Measurements from ENCODE around the gene ACTN1. TPM values are rescaled to one million over a fixed set of nuclear protein-coding genes. Genes with fewer than 3 reads are reported as not detected.
A peak's percentile ranks its signal among the peaks of the same experiment; 100 is the strongest.

ACTN1 gene
- polyA plus RNA-seq, 1 experiment = 641 TPM

GRCh38 chr14:68931474-68932051, 47.5 kb downstream of the ACTN1 start:
- ChIA-PET POLR2A (interaction anchor here (0.6 to 0.9 kb wide), 8 partner anchors 10 to 406 kb away, joined by 3 to 9 read pairs (median 3); partner anchors contain the start of gene ACTN1), CTCF (interaction anchor here (0.6 to 1.6 kb wide), 7 partner anchors 10 to 310 kb away, joined by 3 to 6 read pairs (median 3); no protein-coding TSS in a partner anchor)
- no peak for DNase-seq (ENCODE audit: low read depth, low spot score)
- Histone ChIP-seq H3K27me3 (ENCODE audit: control insufficient read depth, insufficient read depth, low read length) (no peaks in the 10 kb centered on the region), H3K4me3 (ENCODE audit: low read depth, low read length) (no peak overlapping the region), H3K27ac (ENCODE audit: low read depth, low read length) (no peak overlapping the region), H3K9me3 (ENCODE audit: control insufficient read depth, insufficient read depth, low read length) (no peaks in the 10 kb centered on the region; the same call in none of the 2 replicates)
- TF ChIP-seq CTCF (IDR thresholded peaks at IDR 0.05; ENCODE audit: low read depth, low read length) = no peak

- Histone ChIP-seq H3K27ac (ENCODE audit: low read depth, low read length) (peak overlapping the region; percentile 11), H3K27me3 (ENCODE audit: control insufficient read depth, insufficient read depth, low read length) (no peaks in the 10 kb centered on the region), H3K9me3 (ENCODE audit: control insufficient read depth, insufficient read depth, low read length) (peaks cover 4% of the 10 kb centered on the region), H3K4me3 (ENCODE audit: low read depth, low read length) (no peak overlapping the region)
- CTCF ChIA-PET = interaction anchor here (1.0 to 1.6 kb wide), 2 partner anchors 11 to 18 kb away, joined by 3 to 6 read pairs; no protein-coding TSS in a partner anchor
- POLR2A ChIA-PET = interaction anchor here (1.0 kb wide), 1 partner anchor 9 kb away, joined by 3 read pairs; no protein-coding TSS in a partner anchor
- DNase-seq (ENCODE audit: low read depth, low spot score) = no peak
- no peak for TF ChIP-seq CTCF (IDR thresholded peaks at IDR 0.05; ENCODE audit: low read depth, low read length)
Measured at GRCh38 chr14:68931063-68931462, 48.0 kb downstream of the ACTN1 start.

GRCh38 chr14:68929623-68930307, 49.3 kb downstream of the ACTN1 start:
- no peak overlapping the region for H3K27ac ChIP-seq (ENCODE audit: low read depth, low read length)
- ChIA-PET CTCF (interaction anchor here (1.0 kb wide), 1 partner anchor 19 kb away, joined by 5 read pairs; no protein-coding TSS in a partner anchor), POLR2A (interaction anchor here (0.9 kb wide), 1 partner anchor 22 kb away, joined by 3 read pairs; no protein-coding TSS in a partner anchor)
- no peak for DNase-seq (ENCODE audit: low read depth, low spot score)
- H3K9me3 ChIP-seq (ENCODE audit: control insufficient read depth, insufficient read depth, low read length) = peaks cover 5% of the 10 kb centered on the region
- H3K27me3 ChIP-seq (ENCODE audit: control insufficient read depth, insufficient read depth, low read length) = no peaks in the 10 kb centered on the region
- H3K4me3 ChIP-seq (ENCODE audit: low read depth, low read length) = no peak overlapping the region
- no peak for TF ChIP-seq CTCF (IDR thresholded peaks at IDR 0.05; ENCODE audit: low read depth, low read length)

- Histone ChIP-seq H3K9me3 (ENCODE audit: control insufficient read depth, insufficient read depth, low read length) (peaks cover 5% of the 10 kb centered on the region), H3K27me3 (ENCODE audit: control insufficient read depth, insufficient read depth, low read length) (no peaks in the 10 kb centered on the region), H3K4me3 (ENCODE audit: low read depth, low read length) (no peak overlapping the region), H3K27ac (ENCODE audit: low read depth, low read length) (no peak overlapping the region)
- no peak for TF ChIP-seq CTCF (IDR thresholded peaks at IDR 0.05; ENCODE audit: low read depth, low read length)
- POLR2A ChIA-PET = interaction anchor here (0.7 to 1.1 kb wide), 2 partner anchors 11 to 48 kb away, joined by 3 read pairs; no protein-coding TSS in a partner anchor
- CTCF ChIA-PET = interaction anchor here (0.6 to 1.2 kb wide), 2 partner anchors 18 to 152 kb away, joined by 5 to 7 read pairs; no protein-coding TSS in a partner anchor
- no peak for DNase-seq (ENCODE audit: low read depth, low spot score)
Measured at GRCh38 chr14:68928770-68929550, 50.1 kb downstream of the ACTN1 start.

Measured in AG04450 (cell line).